Lung (tissue), 16 donors: ENCODE data around the gene ZNF3. TPM values are rescaled to one million over a fixed set of nuclear protein-coding genes. Genes with fewer than 3 reads are reported as not detected.
"Not testable (repeated sequence)": the region's sequence is repeated elsewhere in the genome, so short reads cannot be mapped to it uniquely, and the experiment has no call there.

Experiments used
- ATAC-seq: fragments of 200-7000 bp; cut with Tn5 transposase; one replicate; pipeline ENCODE4 v1.9.1; 2020; ENCODE audit warnings: moderate number of reproducible peaks; ENCODE audit not compliant: insufficient read depth, low FRiP score
- DNase-seq, 3 donors: peaks; one replicate each; pipeline ENCODE4 v3.0.0-alpha.2; 2013 to 2017
- H3K27ac ChIP-seq, 2 donors: one replicate each; pipeline ENCODE4 v1.5.1; 2013; ENCODE audit warnings: mild to moderate bottlenecking in 2 of 2, moderate library complexity in 2 of 2, control low read depth in 1 of 2, inconsistent platforms in 1 of 2, low read depth in 1 of 2, low read length in 1 of 2
- H3K27me3 ChIP-seq, 3 donors: one replicate each; pipeline ENCODE4 v1.5.1; 2013; ENCODE audit warnings: low read length in 2 of 3; ENCODE audit not compliant: control insufficient read depth in 3 of 3, insufficient read depth in 3 of 3
- H3K36me3 ChIP-seq, 4 donors: one replicate each; pipeline ENCODE4 v1.5.1; 2013; ENCODE audit warnings: low read length in 4 of 4, mild to moderate bottlenecking in 1 of 4, moderate library complexity in 1 of 4; ENCODE audit not compliant: control insufficient read depth in 4 of 4, insufficient read depth in 4 of 4
- H3K4me1 ChIP-seq, 5 donors: one replicate each; pipeline ENCODE4 v1.5.1; 2013; ENCODE audit warnings: low read length in 5 of 5, mild to moderate bottlenecking in 2 of 5, moderate library complexity in 1 of 5; ENCODE audit not compliant: control insufficient read depth in 5 of 5, insufficient read depth in 5 of 5
- H3K4me3 ChIP-seq: one replicate; pipeline ENCODE4 v1.5.1; 2013; ENCODE audit warnings: mild to moderate bottlenecking, control low read depth, moderate library complexity
- H3K9ac ChIP-seq, 2 donors: one replicate each; pipeline ENCODE4 v1.5.1; 2013; ENCODE audit warnings: low read length in 2 of 2, control low read depth in 1 of 2; ENCODE audit not compliant: insufficient read depth in 1 of 2
- H3K9me3 ChIP-seq, 4 donors: one replicate each; pipeline ENCODE4 v1.5.1; 2013; ENCODE audit warnings: low read length in 3 of 4, mild to moderate bottlenecking in 1 of 4, moderate library complexity in 1 of 4; ENCODE audit not compliant: control insufficient read depth in 4 of 4, insufficient read depth in 3 of 4
- WGBS, 2 donors: extraction: QIAGEN DNeasy Blood & Tissue Kit; methylation state at CpG; one replicate each; pipeline ENCODE4 v1.1.7; 2013; 5-methylcytosine and 5-hydroxymethylcytosine counted together
- long read RNA-seq, 5 donors: transcript quantifications; one replicate each; lab custom pipeline, GENCODE V29; 2026
- polyA plus RNA-seq, 2 donors: library from polyadenylated mRNA; stranded (reverse); fragments of 200-250 nt; gene quantifications; one replicate each; pipeline ENCODE4 v1.2.1, GENCODE V29; 2013
- total RNA-seq, 2 donors: library from RNA; depleted of rRNA in 1 of 2; stranded (reverse); fragments of >200 nt in 1 of 2; gene quantifications; one replicate each; pipeline ENCODE4 v1.2.1, GENCODE V29; 2014 to 2021
- TF ChIP-seq, protein P1 (sequence below): IDR thresholded peaks from 2 replicates; pipeline ENCODE4 v1.5.1; 2012; ENCODE audit warnings: mild to moderate bottlenecking; ENCODE audit errors: control extremely low read depth, extremely low read depth
- donor health status: control.
- donor health status: control.
- donor health status: Bipolar disorder and iron deficiency.
- donor health status: healthy.
- donor health status: DM: yes; HTN: yes; CAD: no.

Gene ZNF3
- 10 to 100 TPM; 29.4 to 30.5 TPM for total RNA-seq
- 10 to 100 TPM; 12.8 to 17.4 TPM for polyA plus RNA-seq
- long read RNA-seq, donor 1, transcript ZNF3-202 (6 exons, 2,799 nt), result major isoform, 5 of 173 reads
- long read RNA-seq, donor 1, partial matches to known transcripts, result 57 of 173 reads
- long read RNA-seq, donor 1, other reads (novel, unspliced or antisense), result 105 of 173 reads
- long read RNA-seq, donor 2, transcript ZNF3-202 (6 exons, 2,799 nt), result major isoform, 5 of 8 reads
- long read RNA-seq, donor 2, partial matches to known transcripts, result 0 of 8 reads
- long read RNA-seq, donor 2, other reads (novel, unspliced or antisense), result 0 of 8 reads
- long read RNA-seq, donor 3, partial matches to known transcripts, result 55 of 107 reads
- long read RNA-seq, donor 3, other reads (novel, unspliced or antisense), result 50 of 107 reads
- long read RNA-seq, donor 4, partial matches to known transcripts, result 0 of 9 reads
- long read RNA-seq, donor 4, other reads (novel, unspliced or antisense), result 0 of 9 reads
- long read RNA-seq, donor 5, transcript ZNF3-202 (6 exons, 2,799 nt), result major isoform, 9 of 88 reads
- long read RNA-seq, donor 5, partial matches to known transcripts, result 71 of 88 reads
- long read RNA-seq, donor 5, other reads (novel, unspliced or antisense), result 0 of 88 reads

DNA sequence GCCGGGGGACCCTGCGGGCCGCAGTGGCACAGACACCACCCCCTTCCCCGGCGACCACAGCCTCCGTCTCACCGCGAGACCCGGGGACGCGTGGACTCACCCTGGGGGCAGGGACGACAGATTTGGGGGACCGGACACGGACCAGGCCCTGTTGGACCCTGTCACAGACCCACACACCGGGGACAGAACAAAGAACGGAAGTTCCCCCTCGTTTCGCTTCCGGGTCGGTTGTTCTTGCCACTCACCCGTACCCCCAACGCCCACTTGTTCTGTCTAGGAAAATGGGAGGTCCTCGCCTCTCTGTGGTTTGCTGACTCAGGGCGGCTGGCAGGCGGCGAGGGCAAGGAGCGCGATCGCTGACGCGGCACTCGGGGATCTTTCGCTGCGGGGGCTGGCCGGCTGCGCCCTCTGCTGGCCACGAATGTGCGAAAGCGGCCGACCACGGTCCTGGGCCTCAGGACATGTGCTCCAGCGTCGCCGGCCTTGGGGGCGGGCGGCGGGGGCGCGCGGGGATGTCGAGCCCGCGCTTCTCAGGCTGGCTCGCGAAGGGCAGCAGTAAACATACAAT, at the start of gene ZNF3:
Gene ZNF3 (minus strand): TSS at position 189 of the 568 bp plus-strand sequence. CDS start 4,366 bp downstream, outside the sequence.
- H3K27ac ChIP-seq, result peak within 1 kb of the TSS; percentile 93
- peak within 1 kb of the TSS; percentile 87 to 89 for H3K9ac ChIP-seq
- no peaks in the 10 kb centered on the region for H3K9me3 ChIP-seq
- H3K36me3 ChIP-seq, result peaks cover 5 to 32% (median 15%) of the 10 kb centered on the region in 4 donors
- H3K4me1 ChIP-seq, result peaks cover 0 to 21% (median 6%) of the 10 kb centered on the region in 5 donors
- H3K4me3 ChIP-seq, result peak within 1 kb of the TSS; percentile 95
- ATAC-seq (peak; percentile 93), DNase-seq (peak; percentile 99 to 100 (median 100))
- no peaks in the 10 kb centered on the region for H3K27me3 ChIP-seq
- TF ChIP-seq, protein P1, sequence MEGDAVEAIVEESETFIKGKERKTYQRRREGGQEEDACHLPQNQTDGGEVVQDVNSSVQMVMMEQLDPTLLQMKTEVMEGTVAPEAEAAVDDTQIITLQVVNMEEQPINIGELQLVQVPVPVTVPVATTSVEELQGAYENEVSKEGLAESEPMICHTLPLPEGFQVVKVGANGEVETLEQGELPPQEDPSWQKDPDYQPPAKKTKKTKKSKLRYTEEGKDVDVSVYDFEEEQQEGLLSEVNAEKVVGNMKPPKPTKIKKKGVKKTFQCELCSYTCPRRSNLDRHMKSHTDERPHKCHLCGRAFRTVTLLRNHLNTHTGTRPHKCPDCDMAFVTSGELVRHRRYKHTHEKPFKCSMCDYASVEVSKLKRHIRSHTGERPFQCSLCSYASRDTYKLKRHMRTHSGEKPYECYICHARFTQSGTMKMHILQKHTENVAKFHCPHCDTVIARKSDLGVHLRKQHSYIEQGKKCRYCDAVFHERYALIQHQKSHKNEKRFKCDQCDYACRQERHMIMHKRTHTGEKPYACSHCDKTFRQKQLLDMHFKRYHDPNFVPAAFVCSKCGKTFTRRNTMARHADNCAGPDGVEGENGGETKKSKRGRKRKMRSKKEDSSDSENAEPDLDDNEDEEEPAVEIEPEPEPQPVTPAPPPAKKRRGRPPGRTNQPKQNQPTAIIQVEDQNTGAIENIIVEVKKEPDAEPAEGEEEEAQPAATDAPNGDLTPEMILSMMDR, result peak; percentile 88
- WGBS, 2 donors, result 0 to 1% methylated on average over 51 to 55 of the region's 55 CpGs

DNA sequence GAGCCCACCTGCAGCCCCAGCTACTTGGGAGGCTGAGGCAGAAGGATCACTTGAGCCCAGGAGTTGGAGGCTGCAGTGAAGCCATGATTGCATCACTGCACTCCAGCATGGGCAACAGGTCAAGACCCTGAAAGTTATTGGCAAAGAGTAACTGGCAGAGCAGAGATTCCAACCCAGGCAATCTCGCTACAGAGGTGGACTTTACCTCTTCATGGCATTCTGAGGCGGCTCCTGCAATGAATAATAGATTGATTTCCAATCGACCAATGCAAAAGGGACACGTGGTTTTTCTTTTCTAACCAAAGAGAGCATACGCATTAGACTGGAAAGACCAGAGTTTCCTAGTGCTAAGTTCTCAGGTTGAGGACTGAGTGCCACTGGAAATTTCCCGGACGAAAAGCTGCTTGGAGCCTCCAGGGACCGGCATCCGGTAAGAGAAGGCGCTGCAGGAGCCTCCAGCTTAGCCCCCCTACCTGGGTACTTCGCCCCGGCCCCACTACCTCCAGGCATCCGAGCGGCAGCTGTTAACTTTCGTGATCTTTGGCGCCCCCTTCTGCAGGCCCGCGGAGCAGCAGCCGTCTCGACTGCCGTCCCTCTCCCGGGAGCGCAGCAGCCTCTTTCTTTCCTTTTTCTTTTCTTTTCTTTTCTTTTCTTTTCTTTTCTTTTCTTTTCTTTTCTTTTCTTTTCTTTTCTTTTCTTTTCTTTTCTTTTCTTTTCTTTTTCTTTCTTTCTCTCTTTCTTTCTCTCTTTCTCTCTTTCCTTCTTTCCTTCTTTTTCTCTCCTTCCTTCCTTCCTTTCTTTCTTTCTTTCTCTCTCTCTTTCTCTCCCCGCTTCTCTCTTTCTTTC, 49.3 kb upstream of the ZNF3 start:
- peaks cover 0 to 14% (median 5%) of the 10 kb centered on the region in 5 donors for H3K4me1 ChIP-seq
- H3K4me3 ChIP-seq, result no peak overlapping the region
- ATAC-seq (no peak), DNase-seq (peak; percentile 74 to 81 (median 74))
- no peak overlapping the region for H3K27ac ChIP-seq
- H3K9me3 ChIP-seq, result no peaks in the 10 kb centered on the region
- TF ChIP-seq, protein P1, result peak; percentile 77
- no peaks in the 10 kb centered on the region for H3K27me3 ChIP-seq
- 13 to 14% methylated on average over 24 of the region's 24 CpGs for WGBS, 2 donors
- no peak overlapping the region for H3K9ac ChIP-seq
- no peaks in the 10 kb centered on the region for H3K36me3 ChIP-seq

DNA sequence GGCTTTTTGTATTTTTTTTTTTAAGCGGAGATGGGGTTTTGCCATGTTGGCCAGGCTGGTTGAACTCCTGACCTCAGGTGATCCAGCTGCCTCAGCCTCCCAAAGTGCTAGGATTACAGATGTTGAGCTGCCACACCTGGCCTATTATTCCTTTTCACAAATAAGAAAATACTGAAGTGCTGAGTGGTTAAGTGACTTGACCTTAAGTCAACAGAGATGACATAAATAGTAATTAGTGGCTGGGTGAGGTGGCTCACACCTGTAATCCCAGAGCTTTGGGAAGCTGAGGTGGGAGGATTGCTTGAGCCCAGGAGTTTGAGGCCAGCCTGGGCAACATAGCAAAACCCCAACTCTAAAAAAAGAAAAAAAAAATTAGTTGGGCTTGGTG, 48.7 kb upstream of the ZNF3 start:
- WGBS, 2 donors, result 96% methylated on average over 1 of the region's 1 CpG
- ATAC-seq, H3K27ac ChIP-seq: not testable (repeated sequence)

More for the DNA sequence above, 48.7 kb upstream of the ZNF3 start:
- H3K9ac ChIP-seq, H3K36me3 ChIP-seq, H3K4me3 ChIP-seq, DNase-seq, H3K27me3 ChIP-seq, H3K9me3 ChIP-seq: not testable (repeated sequence)
- H3K4me1 ChIP-seq, result peaks cover 0 to 15% (median 5%) of the 10 kb centered on the region in 5 donors
